ENCODE measurements around the gene RNF31.

- TF ChIP-seq REST (IDR thresholded peaks at IDR 0.05; ENCODE audit: insufficient read depth in 1 of 2, low read depth in 2 of 2, low read length in 1 of 2) (no peak), CTCF (IDR thresholded peaks at IDR 0.05) (no peak), POLR2AphosphoS5 (IDR thresholded peaks at IDR 0.05; ENCODE audit: low read depth, low read length) (no peak), SIN3A (IDR thresholded peaks at IDR 0.05; ENCODE audit: borderline replicate concordance, insufficient read depth, low read depth, low read length) (no peak), TCF7L2 (IDR thresholded peaks at IDR 0.05; ENCODE audit: low read depth, low read length) (no peak)
These were observed 37.0 kb downstream of the RNF31 start for GRCh38 chr14:24184104-24184970.
